A549 (cell line): ENCODE results near the gene TSPAN18. TPM values are rescaled to one million over a fixed set of nuclear protein-coding genes. Genes with fewer than 3 reads are reported as not detected.

ENCODE experiments used
- ATAC-seq, 2 experiments: fragments of 200-7000 bp in 1 of 2; fragments of >200 bp in 1 of 2; cut with Nextera tagmentation in 1 of 2; cut with Tn5 transposase in 1 of 2; 3 replicates each; pipeline versions ENCODE4 v1.8.0 to v1.9.1; 2018 to 2020; ENCODE audit warnings: mild to moderate bottlenecking in 1 of 2, moderate library complexity in 1 of 2
- CTCF ChIA-PET: fragments of 300-600 bp; sonication (Branson Sonifier 250); formaldehyde crosslinking; extraction: SDS; loops from one replicate; lab custom pipeline; 2021; ENCODE audit warnings: antibody characterized with exemption, inconsistent platforms; lab: Yijun Ruan, JAX
- POLR2A ChIA-PET: fragments of 350-600 bp; formaldehyde crosslinking; extraction: SDS; loops from one replicate; lab custom pipeline; 2021; ENCODE audit warnings: antibody characterized with exemption, inconsistent platforms; lab: Yijun Ruan, JAX
- DNase-seq, 2 experiments: peaks; one replicate each; pipeline versions ENCODE4 v3.0.0 to v3.0.0-alpha.2; 2011 to 2016; ENCODE audit warnings: low read depth in 1 of 2, low spot score in 1 of 2
- FAIRE-seq: peaks from 2 replicates; lab custom pipeline; 2011; peaks lifted over from hg19 to GRCh38; lab: Jason Lieb, UNC
- H3K27ac ChIP-seq, 2 experiments: fragments of >200 bp; sonication (Bioruptor Twin); formaldehyde crosslinking; 3 replicates each; pipeline ENCODE4 v1.5.1; 2016 to 2017
- H3K4me1 ChIP-seq: fragments of >200 bp; sonication (Bioruptor Twin); formaldehyde crosslinking; 3 replicates; pipeline ENCODE4 v1.6.1; 2016
- H3K4me2 ChIP-seq: fragments of >200 bp; sonication (Bioruptor Twin); formaldehyde crosslinking; 3 replicates; pipeline ENCODE4 v1.6.1; 2016
- H3K4me3 ChIP-seq: fragments of >200 bp; sonication (Bioruptor Twin); formaldehyde crosslinking; 3 replicates; pipeline ENCODE4 v1.5.1; 2016
- H3K9me3 ChIP-seq: fragments of >200 bp; sonication (Bioruptor Twin); formaldehyde crosslinking; 3 replicates; pipeline ENCODE4 v1.6.1; 2016
- CHD4 ChIP-seq: fragments of 200-600 bp; sonication (generic); IDR thresholded peaks from 2 replicates; pipeline ENCODE4 v1.6.1; 2016; ENCODE audit warnings: antibody characterized with exemption, mild to moderate bottlenecking, borderline replicate concordance
- EHF ChIP-seq: fragments of 250-450 bp; sonication (Bioruptor Pico); IDR thresholded peaks from 2 replicates; pipeline ENCODE4 v1.5.0; 2020; ENCODE audit warnings: mild to moderate bottlenecking
- ELK1 ChIP-seq: fragments of 150-350 bp; IDR thresholded peaks from 2 replicates; pipeline ENCODE4 v1.6.1; 2014; ENCODE audit warnings: low read depth, mild to moderate bottlenecking, low read length
- ESRRA ChIP-seq: fragments of 150-350 bp; IDR thresholded peaks from 2 replicates; pipeline ENCODE4 v1.6.1; 2014; ENCODE audit warnings: mild to moderate bottlenecking, low read length, borderline replicate concordance
- FOSB ChIP-seq: fragments of 250-450 bp; sonication (Bioruptor Pico); IDR thresholded peaks from 2 replicates; pipeline ENCODE4 v1.5.0; 2020; ENCODE audit warnings: mild to moderate bottlenecking, moderate library complexity
- GATA3 ChIP-seq: IDR thresholded peaks from 2 replicates; pipeline ENCODE4 v1.6.1; 2012; ENCODE audit warnings: borderline replicate concordance
- HOXB5 ChIP-seq: fragments of 250-450 bp; sonication (Bioruptor Pico); IDR thresholded peaks from 2 replicates; pipeline ENCODE4 v1.5.0; 2020; ENCODE audit warnings: mild to moderate bottlenecking, moderate library complexity
- JUN ChIP-seq, 2 experiments: fragments of >200 bp; sonication (Bioruptor Twin); formaldehyde crosslinking; IDR thresholded peaks; 2 replicates in 1 of 2; 3 replicates in 1 of 2; pipeline ENCODE4 v1.6.1; 2016 to 2017
- JUNB ChIP-seq: fragments of >200 bp; sonication (Bioruptor Twin); formaldehyde crosslinking; IDR thresholded peaks from 2 replicates; pipeline ENCODE4 v1.6.1; 2016
- KDM5A ChIP-seq: fragments of 200-600 bp; sonication (generic); IDR thresholded peaks from 2 replicates; pipeline ENCODE4 v1.6.1; 2016; ENCODE audit warnings: antibody characterized with exemption, mild to moderate bottlenecking
- MAFK ChIP-seq: fragments of 450-650 bp; IDR thresholded peaks from 2 replicates; pipeline ENCODE4 v1.6.1; 2014; ENCODE audit not compliant: partially characterized antibody
- MAZ ChIP-seq: fragments of 150-350 bp; IDR thresholded peaks from 2 replicates; pipeline ENCODE4 v1.6.1; 2014; ENCODE audit warnings: antibody characterized with exemption, low read depth, low read length, borderline replicate concordance
- MYC ChIP-seq: IDR thresholded peaks from 2 replicates; pipeline ENCODE4 v1.6.1; 2012; ENCODE audit warnings: mild to moderate bottlenecking, inconsistent platforms, low read length, improper control_type of control experiment, borderline replicate concordance
- NFE2L2 ChIP-seq: fragments of 150-350 bp; conservative IDR thresholded peaks from 2 replicates; pipeline ENCODE4 v1.6.1; 2014; ENCODE audit warnings: low read length
- NR3C1 ChIP-seq: fragments of >200 bp; sonication (Bioruptor Twin); formaldehyde crosslinking; IDR thresholded peaks from 3 replicates; pipeline ENCODE4 v1.6.1; 2017
- PBX3 ChIP-seq: IDR thresholded peaks from 2 replicates; pipeline ENCODE4 v1.6.1; 2012
- POLR2A ChIP-seq: IDR thresholded peaks from 2 replicates; pipeline ENCODE4 v1.6.1; 2012; ENCODE audit warnings: mild to moderate bottlenecking, low read length
- RAD21 ChIP-seq, 2 experiments: fragments of >200 bp in 1 of 2; sonication (Bioruptor Twin) in 1 of 2; formaldehyde crosslinking in 1 of 2; IDR thresholded peaks in 1 of 2; conservative IDR thresholded peaks in 1 of 2; 2 replicates in 1 of 2; 3 replicates in 1 of 2; pipeline ENCODE4 v1.6.1; 2012 to 2018; ENCODE audit warnings: inconsistent platforms in 1 of 2
- REST ChIP-seq: fragments of 200-600 bp; sonication (generic); IDR thresholded peaks from 2 replicates; pipeline ENCODE4 v1.6.1; 2016; ENCODE audit warnings: antibody characterized with exemption, mild to moderate bottlenecking, moderate library complexity
- RFX5 ChIP-seq: fragments of 450-650 bp; IDR thresholded peaks from 2 replicates; pipeline ENCODE4 v1.7.1; 2014; ENCODE audit warnings: antibody characterized with exemption, mild to moderate bottlenecking, moderate library complexity
- RNF2 ChIP-seq: fragments of 200-600 bp; sonication (generic); IDR thresholded peaks from 2 replicates; pipeline ENCODE4 v1.6.1; 2016; ENCODE audit warnings: low read depth, mild to moderate bottlenecking, antibody characterized with exemption, moderate library complexity, borderline replicate concordance
- TP53 ChIP-seq: fragments of 250-450 bp; sonication (Bioruptor Pico); IDR thresholded peaks from 2 replicates; pipeline ENCODE4 v1.5.0; 2021; ENCODE audit warnings: mild to moderate bottlenecking, moderate library complexity
- ZC3H11A ChIP-seq: fragments of 450-650 bp; IDR thresholded peaks from 2 replicates; pipeline ENCODE4 v1.6.1; 2014; ENCODE audit warnings: antibody characterized with exemption, mild to moderate bottlenecking
- ZFP36 ChIP-seq: fragments of 450-650 bp; IDR thresholded peaks from 2 replicates; pipeline ENCODE4 v1.6.1; 2014; ENCODE audit warnings: borderline replicate concordance; ENCODE audit not compliant: partially characterized antibody
- WGBS: methylation state at CpG from one replicate; pipeline ENCODE4 v1.1.6; 2017; ENCODE audit errors: missing lambda C conversion rate; 5-methylcytosine and 5-hydroxymethylcytosine counted together
- polyA plus RNA-seq, 4 experiments: library from polyadenylated mRNA; depleted of rRNA in 3 of 4; stranded (reverse); fragments of >200 nt; fragmentation: RNase III in 1 of 4; extraction: RNeasy Plus Mini Kit Qiagen cat#74134 plus additional on column Dnase treatment in 1 of 4; gene quantifications; 2 replicates in 3 of 4; 3 replicates in 1 of 4; pipeline ENCODE4 v1.2.3, GENCODE V29; 2011 to 2017

TSPAN18 gene
- polyA plus RNA-seq, 2 of the 4 experiments (the other 2 are of a cell fraction): 0.81 to 4.5 TPM

- TF ChIP-seq REST (no peak), MAZ (no peak)
Observed at GRCh38 chr11:44728491-44728910, 1.7 kb downstream of the TSPAN18 start (continued).

- Histone ChIP-seq H3K4me3 (no peak overlapping the region), H3K4me1 (peaks cover 7% of the 10 kb centered on the region; the same call in 1 of the 3 replicates), H3K4me2 (no peak overlapping the region)
- POLR2A ChIA-PET: no interaction called here
- no peak for DNase-seq
- no peak for TF ChIP-seq MYC
- TF ChIP-seq POLR2A: no peak
- TF ChIP-seq, all 56 proteins: peak for 0
- CTCF ChIA-PET: interaction anchor here (1.0 to 4.1 kb wide), 10 partner anchors 30 to 182 kb away, joined by 3 to 20 read pairs (median 5); no protein-coding TSS in a partner anchor
- 59% methylated on average over 2 of the region's 2 CpGs for WGBS
- FAIRE-seq: no peak
- no peaks in the 10 kb centered on the region for H3K9me3 ChIP-seq
- no peak overlapping the region for H3K27ac ChIP-seq
- ATAC-seq: no peak
Observed at GRCh38 chr11:44729063-44729462, 2.3 kb downstream of the TSPAN18 start.

- H3K4me3 ChIP-seq: no peak overlapping the region
- H3K4me1 ChIP-seq: peaks cover 7% of the 10 kb centered on the region; the same call in 1 of the 3 replicates
- ATAC-seq (no peak), FAIRE-seq (no peak), DNase-seq (no peak)
- CTCF ChIA-PET: interaction anchor here (0.6 to 4.1 kb wide), 10 partner anchors 30 to 275 kb away, joined by 3 to 20 read pairs (median 5); no protein-coding TSS in a partner anchor
- POLR2A ChIA-PET: no interaction called here
- WGBS: 67% methylated on average over 3 of the region's 3 CpGs
- no peak for TF ChIP-seq EHF (CRISPR knock-in tag)
- no peak; the same call in 1 of the 2 replicates for TF ChIP-seq PBX3
- TF ChIP-seq MAFK: no peak
- no peak for TF ChIP-seq ELK1
- TF ChIP-seq KDM5A: no peak
- TF ChIP-seq MYC: no peak
- no peak for TF ChIP-seq RAD21 (conservative IDR thresholded peaks at IDR 0.05 in 1 of 2, IDR thresholded peaks at IDR 0.05 in 1 of 2)
- TF ChIP-seq ZFP36: no peak
- TF ChIP-seq ESRRA: no peak
- TF ChIP-seq RNF2: no peak
- no peak for TF ChIP-seq NFE2L2
- TF ChIP-seq FOSB (CRISPR knock-in tag): no peak
- H3K4me2 ChIP-seq: no peak overlapping the region
- no peaks in the 10 kb centered on the region for H3K9me3 ChIP-seq
- no peak overlapping the region for H3K27ac ChIP-seq
Observed at GRCh38 chr11:44729713-44730112, 3.0 kb downstream of the TSPAN18 start.

- no peak for TF ChIP-seq HOXB5
- no peak for TF ChIP-seq NR3C1
- TF ChIP-seq RNF2: no peak
- TF ChIP-seq JUNB: no peak
- no peak for TF ChIP-seq RFX5
- TF ChIP-seq ZC3H11A: no peak
- TF ChIP-seq ELK1: no peak
- TF ChIP-seq GATA3: no peak
- no peak for TF ChIP-seq JUN (IDR thresholded peaks at IDR 0.05)
- no peak for TF ChIP-seq TP53 (CRISPR knock-in tag)
- TF ChIP-seq CHD4: no peak
- POLR2A ChIA-PET: no interaction called here
- Histone ChIP-seq H3K4me1 (peaks cover 7% of the 10 kb centered on the region; the same call in 1 of the 3 replicates), H3K9me3 (no peaks in the 10 kb centered on the region), H3K27ac (no peak overlapping the region), H3K4me3 (no peak overlapping the region), H3K4me2 (no peak overlapping the region)
- no peak for FAIRE-seq
- 86% methylated on average over 5 of the region's 5 CpGs for WGBS
- DNase-seq: no peak
- CTCF ChIA-PET: interaction anchor here (1.0 to 4.1 kb wide), 9 partner anchors 28 to 206 kb away, joined by 3 to 20 read pairs (median 6); no protein-coding TSS in a partner anchor
- ATAC-seq: no peak
Observed at GRCh38 chr11:44730775-44731174, 4.0 kb downstream of the TSPAN18 start.
